ENCODE measurements around the gene KSR2.

Gene KSR2

GRCh38 chr12:117540011-117540410, 428.8 kb downstream of the KSR2 start:
- no peak for FAIRE-seq
- DNase-seq (ENCODE audit: low spot score), result no peak

- DNase-seq (ENCODE audit: low spot score) (no peak), FAIRE-seq (no peak)
Observed at GRCh38 chr12:117538926-117539325, 429.9 kb downstream of the KSR2 start.

GRCh38 chr12:117538032-117538690, 430.6 kb downstream of the KSR2 start:
- no peak for DNase-seq (ENCODE audit: low spot score)
- FAIRE-seq, result no peak

GRCh38 chr12:117533687-117534086, 435.1 kb downstream of the KSR2 start:
- DNase-seq (ENCODE audit: low spot score) (no peak), FAIRE-seq (no peak)

- DNase-seq (ENCODE audit: low spot score), result no peak
- FAIRE-seq, result no peak
Observed at GRCh38 chr12:117530796-117531195, 438.0 kb downstream of the KSR2 start.

- DNase-seq (ENCODE audit: low spot score), result no peak
- no peak for FAIRE-seq
Observed at GRCh38 chr12:117528538-117528937, 440.3 kb downstream of the KSR2 start.

GRCh38 chr12:117527479-117527855, 441.3 kb downstream of the KSR2 start:
- DNase-seq (ENCODE audit: low spot score), result no peak
- FAIRE-seq, result no peak

GRCh38 chr12:117526757-117527478, 441.9 kb downstream of the KSR2 start:
- FAIRE-seq, result no peak
- no peak for DNase-seq (ENCODE audit: low spot score)

GRCh38 chr12:117525766-117526165, 443.0 kb downstream of the KSR2 start:
- DNase-seq (ENCODE audit: low spot score) (no peak), FAIRE-seq (no peak)

GRCh38 chr12:117524806-117525205, 444.0 kb downstream of the KSR2 start:
- DNase-seq (ENCODE audit: low spot score), result no peak
- FAIRE-seq, result no peak

GRCh38 chr12:117523971-117524370, 444.8 kb downstream of the KSR2 start:
- no peak for FAIRE-seq

GRCh38 chr12:117522559-117522958, 446.2 kb downstream of the KSR2 start:
- FAIRE-seq (no peak), DNase-seq (ENCODE audit: low spot score) (no peak)

More at GRCh38 chr12:117523971-117524370, 444.8 kb downstream of the KSR2 start:
- no peak for DNase-seq (ENCODE audit: low spot score)

- FAIRE-seq (no peak), DNase-seq (ENCODE audit: low spot score) (no peak)
Observed at GRCh38 chr12:117521867-117522266, 446.9 kb downstream of the KSR2 start.

GRCh38 chr12:117521346-117521745, 447.4 kb downstream of the KSR2 start:
- FAIRE-seq, result no peak

GRCh38 chr12:117518594-117519270, 450.1 kb downstream of the KSR2 start:
- DNase-seq (ENCODE audit: low spot score) (peak; percentile 83), FAIRE-seq (peak; percentile 77)

More at GRCh38 chr12:117521346-117521745, 447.4 kb downstream of the KSR2 start:
- DNase-seq (ENCODE audit: low spot score), result no peak

GRCh38 chr12:117517219-117517739, 451.5 kb downstream of the KSR2 start:
- DNase-seq (ENCODE audit: low spot score) (no peak), FAIRE-seq (no peak)

GRCh38 chr12:117516034-117516433, 452.8 kb downstream of the KSR2 start:
- DNase-seq (ENCODE audit: low spot score) (no peak), FAIRE-seq (no peak)

GRCh38 chr12:117514016-117514415, 454.8 kb downstream of the KSR2 start:
- DNase-seq (ENCODE audit: low spot score) (no peak), FAIRE-seq (no peak)

- no peak for DNase-seq (ENCODE audit: low spot score)
- no peak for FAIRE-seq
Observed at GRCh38 chr12:117513353-117513752, 455.4 kb downstream of the KSR2 start.

- FAIRE-seq, result peak; percentile 58
- no peak for DNase-seq (ENCODE audit: low spot score)
Observed at GRCh38 chr12:117508468-117508867, 460.3 kb downstream of the KSR2 start.

GRCh38 chr12:117507548-117507947, 461.2 kb downstream of the KSR2 start:
- no peak for DNase-seq (ENCODE audit: low spot score)
- no peak for FAIRE-seq

GRCh38 chr12:117506333-117506732, 462.5 kb downstream of the KSR2 start:
- FAIRE-seq, result no peak

More at GRCh38 chr12:117506333-117506732, 462.5 kb downstream of the KSR2 start:
- DNase-seq (ENCODE audit: low spot score), result no peak

All from urothelium cell line (cell line).